HG03066 (cell line): ENCODE data around the gene CNOT10.

ENCODE experiments used
- ATAC-seq: cut with Tn5 transposase; IDR thresholded peaks from one replicate; pipeline ENCODE4 v1.9.1; 2021; ENCODE audit warnings: low read depth; ENCODE audit not compliant: unreplicated experiment

The CNOT10 gene

DNA sequence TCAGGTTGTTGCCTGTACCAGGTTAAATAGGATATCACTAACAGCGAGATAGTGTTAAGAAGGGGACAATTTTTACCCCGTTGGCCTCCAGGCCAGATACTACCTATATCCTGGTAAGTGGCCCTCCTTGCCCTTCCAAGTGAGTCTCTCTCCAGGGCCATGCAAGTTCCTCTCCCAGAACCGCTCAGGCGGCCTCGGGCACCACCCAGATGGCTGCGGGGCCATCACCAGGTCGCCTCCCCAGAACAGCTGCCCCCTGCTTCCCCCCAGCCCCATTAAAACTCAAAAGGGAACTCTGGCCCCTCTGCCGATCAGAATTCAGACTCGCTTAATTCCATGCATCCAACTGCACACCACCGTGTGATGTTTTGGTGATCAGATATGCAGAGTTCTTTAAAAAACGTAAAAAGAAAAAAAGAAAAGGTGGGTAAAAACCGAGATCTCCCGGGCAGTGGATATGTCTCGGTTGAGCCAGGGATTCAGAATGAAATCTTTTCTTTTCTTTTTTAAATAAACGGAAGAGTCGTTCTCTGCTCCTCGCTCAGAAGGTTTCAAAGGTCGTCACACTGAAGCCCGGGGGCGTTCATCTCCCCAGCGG lies 131.0 kb downstream of the CNOT10 start:
- ATAC-seq = no peak

DNA sequence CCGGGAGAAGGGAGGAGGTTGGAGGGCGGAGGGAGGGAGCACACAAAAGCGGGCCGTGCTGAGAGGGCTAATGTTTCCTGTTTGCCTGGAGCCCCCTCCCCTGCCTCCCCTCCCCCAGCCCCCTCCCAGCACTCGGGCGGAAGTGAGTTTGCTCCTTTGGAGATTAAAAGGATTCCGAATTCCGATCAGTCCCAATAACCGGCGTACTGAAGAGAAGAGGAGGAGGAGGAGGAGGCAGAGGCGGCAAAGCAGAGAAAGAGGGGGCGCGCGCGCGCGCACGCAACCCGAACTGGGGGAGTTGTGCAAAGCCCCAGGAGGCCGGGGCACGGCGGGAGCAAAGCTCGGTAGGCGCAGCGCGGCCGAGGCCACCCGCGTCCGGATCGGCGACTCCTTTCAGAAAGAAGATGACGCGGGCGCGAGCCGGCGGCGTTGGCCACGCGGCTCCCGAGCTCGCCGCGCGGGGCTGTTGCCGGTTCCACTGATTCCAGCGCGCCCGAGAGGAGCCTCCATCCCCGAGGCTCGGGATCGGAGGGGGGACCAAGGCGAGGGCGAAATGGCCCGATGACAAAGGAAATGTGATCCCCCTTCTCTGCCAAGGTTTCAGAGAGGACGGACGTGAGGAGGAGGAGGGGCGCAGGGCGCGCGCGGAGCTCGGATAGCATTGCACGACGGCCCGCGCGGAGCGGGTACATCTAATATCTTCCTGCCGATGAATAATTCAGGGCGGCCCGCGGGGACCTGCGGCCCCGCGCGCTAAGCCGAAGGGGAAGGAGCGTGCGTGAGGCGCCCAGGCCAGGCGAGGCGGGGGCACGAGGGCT lies 131.7 kb downstream of the CNOT10 start:
- ATAC-seq = no peak

DNA sequence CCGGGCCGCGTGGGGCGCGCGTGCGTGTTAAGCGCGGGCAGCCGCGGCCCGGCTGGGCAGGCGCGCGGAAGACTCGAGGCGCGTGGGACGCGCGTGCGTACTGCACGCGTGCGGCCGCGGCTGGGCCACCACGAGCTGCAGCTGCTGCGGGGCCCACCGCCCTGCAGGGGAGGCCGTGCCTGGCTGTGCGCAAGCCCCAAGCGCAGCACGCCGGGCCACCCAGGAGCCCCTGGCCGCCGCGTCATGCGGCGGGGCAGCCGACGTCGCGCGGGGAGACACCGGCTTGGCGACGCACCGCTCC lies 132.2 kb downstream of the CNOT10 start:
- ATAC-seq = no peak

DNA sequence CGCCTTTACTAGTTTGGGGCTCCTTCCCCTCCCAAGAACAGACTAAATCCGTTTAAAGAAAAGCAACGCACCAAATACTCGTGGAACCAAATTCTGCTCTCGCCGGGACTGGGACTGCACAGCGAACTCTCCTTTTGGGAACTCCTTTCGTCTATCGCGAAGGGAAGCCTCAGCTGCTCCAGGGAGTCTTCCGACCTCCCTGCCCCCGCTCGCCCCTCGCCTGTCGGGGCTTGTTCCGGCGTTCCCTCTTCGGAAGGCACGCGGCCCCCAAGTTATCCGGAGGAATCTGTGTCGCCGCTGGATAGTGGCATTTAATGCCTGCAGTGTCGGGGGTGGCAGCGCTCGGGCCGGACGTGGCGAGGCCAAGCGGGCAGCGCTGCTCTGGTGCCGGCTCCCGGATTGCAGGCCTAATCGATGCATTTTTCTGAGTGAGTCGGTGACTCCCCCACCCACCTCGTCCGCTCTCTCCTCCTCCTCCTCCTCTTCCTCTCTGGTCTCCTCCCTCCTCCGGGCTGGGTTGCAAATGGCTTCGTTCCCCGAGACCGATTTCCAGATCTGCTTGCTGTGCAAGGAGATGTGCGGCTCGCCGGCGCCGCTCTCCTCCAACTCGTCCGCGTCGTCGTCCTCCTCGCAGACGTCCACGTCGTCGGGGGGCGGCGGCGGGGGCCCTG lies 132.7 kb downstream of the CNOT10 start, which contains the start of gene TRIM71:
TRIM71 (plus strand) TSS at position 440 of the 671 bp plus-strand sequence; CDS start at position 524, 84 bp downstream.
- no peak for ATAC-seq

DNA sequence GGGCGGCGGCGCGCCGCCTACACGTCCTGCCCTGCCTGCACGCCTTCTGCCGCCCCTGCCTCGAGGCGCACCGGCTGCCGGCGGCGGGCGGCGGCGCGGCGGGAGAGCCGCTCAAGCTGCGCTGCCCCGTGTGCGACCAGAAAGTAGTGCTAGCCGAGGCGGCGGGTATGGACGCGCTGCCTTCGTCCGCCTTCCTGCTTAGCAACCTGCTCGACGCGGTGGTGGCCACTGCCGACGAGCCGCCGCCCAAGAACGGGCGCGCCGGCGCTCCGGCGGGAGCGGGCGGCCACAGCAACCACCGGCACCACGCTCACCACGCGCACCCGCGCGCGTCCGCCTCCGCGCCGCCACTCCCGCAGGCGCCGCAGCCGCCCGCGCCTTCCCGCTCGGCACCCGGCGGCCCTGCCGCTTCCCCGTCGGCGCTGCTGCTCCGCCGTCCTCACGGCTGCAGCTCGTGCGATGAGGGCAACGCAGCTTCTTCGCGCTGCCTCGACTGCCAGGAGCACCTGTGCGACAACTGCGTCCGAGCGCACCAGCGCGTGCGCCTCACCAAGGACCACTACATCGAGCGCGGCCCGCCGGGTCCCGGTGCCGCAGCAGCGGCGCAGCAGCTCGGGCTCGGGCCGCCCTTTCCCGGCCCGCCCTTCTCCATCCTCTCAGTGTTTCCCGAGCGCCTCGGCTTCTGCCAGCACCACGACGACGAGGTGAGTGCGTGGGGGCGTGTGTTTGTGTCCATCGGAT lies 133.4 kb downstream of the CNOT10 start:
- no peak for ATAC-seq

DNA sequence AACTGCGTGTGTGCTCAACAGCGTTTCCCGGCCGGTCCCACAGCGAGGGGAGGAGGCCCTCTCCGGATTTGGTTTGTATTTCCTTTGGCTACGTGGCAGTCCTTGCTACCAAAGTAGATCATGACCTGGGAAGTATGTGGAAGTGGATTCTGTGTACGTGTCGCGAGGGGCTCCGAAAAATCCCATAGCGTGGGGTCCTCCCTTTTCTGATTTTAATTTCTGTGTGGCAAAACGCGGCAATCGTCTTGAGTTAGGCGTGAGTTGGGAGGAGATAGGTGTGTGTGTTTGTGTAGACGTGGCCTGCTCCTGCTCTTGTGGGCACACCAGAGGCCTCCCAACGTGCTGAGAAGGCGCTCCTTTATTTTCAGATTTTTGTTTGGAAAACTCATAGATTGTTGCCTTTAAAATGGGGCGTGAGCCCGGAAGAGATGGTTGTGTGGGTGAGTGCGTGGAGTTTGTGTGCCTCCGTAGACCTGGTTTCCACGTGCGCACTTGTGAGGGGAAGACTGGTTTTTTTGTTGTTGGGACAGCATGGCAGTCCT lies 134.1 kb downstream of the CNOT10 start:
- no peak for ATAC-seq

DNA sequence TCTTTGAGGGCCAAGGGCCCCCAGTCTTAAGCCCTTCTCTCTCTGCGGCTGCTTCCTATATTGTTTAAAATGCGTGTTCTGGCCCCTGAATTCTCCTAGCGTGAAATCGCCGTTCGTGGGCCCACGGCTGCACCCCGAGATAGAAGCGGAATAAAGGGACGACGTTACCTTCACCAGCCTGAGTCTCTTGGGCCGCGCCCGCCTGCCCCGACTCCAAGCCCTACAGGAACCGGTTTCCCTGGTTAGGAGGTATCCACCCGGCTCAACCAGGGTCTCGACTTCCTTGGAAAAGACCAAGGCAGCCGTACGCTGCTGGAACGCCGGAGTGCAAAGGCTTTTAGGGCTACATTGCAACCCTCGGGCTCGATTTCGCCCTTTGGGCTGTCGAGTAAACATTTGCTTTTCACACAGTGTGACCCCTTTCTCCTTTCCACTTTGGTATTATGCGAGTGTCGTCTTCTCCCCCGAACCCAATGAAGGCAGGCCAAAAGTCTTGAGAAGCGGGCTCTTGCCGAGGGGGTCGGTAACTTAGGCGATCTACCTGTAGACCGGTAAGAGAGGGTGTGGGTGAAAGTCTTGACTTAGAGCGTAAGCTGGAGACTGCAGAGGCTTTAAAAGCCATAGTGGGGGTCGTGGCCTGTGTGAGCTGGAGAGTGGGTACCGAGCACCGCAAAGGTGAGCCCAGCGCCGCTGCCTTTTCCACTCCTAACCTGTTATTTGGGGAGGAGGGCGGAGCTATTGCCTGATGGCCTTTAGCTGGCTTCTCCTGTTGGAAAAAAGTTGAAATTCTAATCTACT lies 134.8 kb downstream of the CNOT10 start:
- ATAC-seq = no peak

DNA sequence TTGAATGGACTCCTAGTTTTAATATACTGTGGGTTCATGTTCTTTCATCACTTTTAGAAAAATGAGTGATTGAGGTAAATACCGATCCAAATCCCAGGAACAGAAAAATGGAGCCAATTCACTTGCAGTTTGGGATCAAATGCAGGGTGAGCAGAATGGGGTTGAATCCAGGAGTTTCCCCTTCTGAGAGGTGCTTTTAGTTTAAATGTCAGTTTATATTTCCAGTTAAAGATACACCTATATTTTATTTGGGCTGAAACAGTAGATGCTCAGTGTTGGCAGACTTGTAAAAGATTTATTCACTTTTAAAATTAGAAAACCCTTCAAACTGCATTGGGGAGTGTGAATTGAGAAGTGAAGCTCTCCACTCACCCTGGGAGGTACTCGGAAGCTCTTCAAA lies 135.4 kb downstream of the CNOT10 start:
- ATAC-seq = no peak

DNA sequence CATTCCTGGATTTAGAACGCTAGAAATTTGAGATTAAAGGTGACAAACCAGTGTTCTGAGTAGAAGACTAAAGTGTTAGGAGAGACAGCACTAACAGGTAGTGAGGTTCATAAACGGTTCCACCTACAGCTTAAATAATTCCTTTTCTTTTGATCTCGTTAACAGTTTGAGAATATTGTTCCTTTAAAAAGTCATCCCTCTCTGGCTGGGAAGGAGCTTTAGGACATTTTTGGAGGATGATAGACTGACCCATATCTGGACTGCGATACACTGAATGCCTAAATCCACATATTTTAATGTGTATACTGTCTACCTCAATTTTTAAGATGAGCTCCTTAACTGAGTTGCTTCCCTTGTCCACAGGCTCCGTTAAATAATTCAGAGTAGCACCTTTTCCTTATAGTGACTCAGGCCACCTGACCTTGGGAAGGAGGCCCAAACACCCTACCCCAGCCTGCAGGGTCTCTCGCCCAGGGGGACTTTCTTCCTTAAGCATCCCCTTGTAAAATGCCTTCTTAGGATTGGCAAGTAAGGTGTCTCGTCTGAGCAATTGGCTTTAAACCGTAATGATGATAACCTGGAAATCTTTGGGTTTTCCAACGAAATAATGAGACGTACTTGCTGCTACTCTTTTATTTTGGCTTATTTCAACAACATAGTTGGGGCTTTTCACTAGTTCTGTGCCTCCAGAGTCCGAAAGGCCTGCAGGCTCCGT lies 136.1 kb downstream of the CNOT10 start:
- no peak for ATAC-seq

DNA sequence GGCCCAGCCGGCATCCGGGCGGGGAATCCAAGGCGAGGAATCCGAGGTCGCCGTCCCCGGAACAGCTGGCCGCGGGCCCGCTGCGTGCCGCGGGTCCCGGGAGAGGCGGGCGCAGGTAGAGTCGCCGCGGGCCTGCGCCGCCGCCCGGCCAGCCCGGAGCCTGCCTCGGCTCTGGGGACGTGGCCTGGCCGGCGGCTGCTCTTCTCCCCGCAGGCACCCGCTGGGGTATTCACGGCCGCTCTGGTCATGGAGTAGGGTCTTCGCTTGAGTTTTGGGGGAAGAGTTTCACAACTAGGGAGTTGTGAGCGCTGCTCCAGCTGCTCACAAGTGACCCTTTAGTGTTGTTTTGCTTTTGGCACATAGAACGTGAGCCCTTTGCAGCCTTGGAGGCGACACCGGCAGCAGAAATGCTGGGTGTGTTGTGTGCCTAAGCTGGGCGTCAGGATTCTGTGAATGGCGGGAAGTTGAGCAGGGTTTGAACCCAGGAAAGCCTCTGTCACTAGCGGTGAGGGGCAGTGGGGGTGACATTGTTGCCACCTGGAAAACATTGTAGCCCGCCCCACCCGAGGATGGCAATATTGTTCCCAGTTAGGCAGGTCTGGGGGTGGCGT lies 136.8 kb downstream of the CNOT10 start:
- no peak for ATAC-seq

DNA sequence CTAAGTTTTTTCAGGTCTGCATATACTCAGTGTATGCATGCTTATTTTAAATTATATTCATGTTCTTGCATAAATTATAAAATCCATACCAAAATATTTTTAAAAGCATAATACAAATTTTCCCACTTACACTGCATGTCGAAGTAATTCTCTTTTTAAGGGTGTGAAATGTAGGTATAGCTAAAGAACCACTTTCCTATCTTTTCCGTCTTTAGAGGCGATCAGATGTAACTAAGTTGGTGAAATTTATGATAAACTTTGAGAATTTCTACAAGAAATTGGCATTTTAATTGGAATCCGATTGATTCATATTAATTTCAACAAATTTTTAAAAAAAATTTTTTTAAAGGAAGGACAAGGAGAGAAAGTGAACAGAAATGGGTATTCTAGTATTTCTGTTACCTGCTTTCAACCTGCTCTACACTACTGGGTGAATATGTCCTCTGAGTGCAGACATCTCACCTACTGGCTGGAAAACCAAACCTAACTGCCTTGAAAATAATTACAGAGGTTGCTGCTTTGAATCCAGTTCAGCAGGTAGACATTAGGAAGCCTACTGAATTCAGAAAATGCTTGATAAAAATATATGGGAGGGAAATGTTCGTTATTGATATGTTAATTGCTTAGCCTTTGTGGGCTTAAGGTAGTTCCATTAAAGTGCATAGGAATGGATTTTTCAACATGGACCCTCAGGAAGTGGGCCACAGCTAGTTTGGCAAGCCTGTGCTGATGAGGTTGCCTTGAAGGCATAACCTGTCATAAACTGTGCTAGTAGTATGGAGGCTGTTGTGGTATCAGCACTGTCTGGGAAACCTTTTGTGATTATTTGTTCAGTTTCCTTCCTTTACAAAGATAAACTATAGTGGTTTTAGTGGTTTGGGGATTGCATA lies 137.9 kb downstream of the CNOT10 start:
- no peak for ATAC-seq
